CD4-positive, alpha-beta T cell treated with Interleukin-15 for 4 hours (primary cell): ENCODE measurements around the gene PTPRD.
A peak's percentile ranks its signal among the peaks of the same experiment; 100 is the strongest.

ENCODE experiments used
- DNase-seq: peaks from one replicate; pipeline ENCODE4 v3.0.0-alpha.2; 2020; ENCODE audit warnings: low spot score

Gene PTPRD

GRCh38 chr9:8429768-8430167 is 2183.0 kb downstream of the PTPRD start:
- peak; percentile 16 for DNase-seq

- DNase-seq = no peak
Observed at GRCh38 chr9:8429157-8429556, 2183.6 kb downstream of the PTPRD start.

- peak; percentile 10 for DNase-seq
Observed at GRCh38 chr9:8428389-8428788, 2184.4 kb downstream of the PTPRD start.

GRCh38 chr9:8424786-8425410 is 2187.9 kb downstream of the PTPRD start:
- DNase-seq = no peak

- no peak for DNase-seq
Observed at GRCh38 chr9:8420416-8420815, 2192.4 kb downstream of the PTPRD start.

- no peak for DNase-seq
Observed at GRCh38 chr9:8419596-8420275, 2193.1 kb downstream of the PTPRD start.

- DNase-seq = no peak
Observed at GRCh38 chr9:8417341-8417740, 2195.5 kb downstream of the PTPRD start.

GRCh38 chr9:8412327-8412726 is 2200.5 kb downstream of the PTPRD start:
- no peak for DNase-seq

GRCh38 chr9:8408575-8409190 is 2204.1 kb downstream of the PTPRD start:
- no peak for DNase-seq

GRCh38 chr9:8401961-8402705 is 2210.7 kb downstream of the PTPRD start:
- no peak for DNase-seq

- no peak for DNase-seq
Observed at GRCh38 chr9:8400378-8400777, 2212.4 kb downstream of the PTPRD start.

GRCh38 chr9:8395022-8395421 is 2217.8 kb downstream of the PTPRD start:
- DNase-seq = no peak

GRCh38 chr9:8394341-8394740 is 2218.5 kb downstream of the PTPRD start:
- no peak for DNase-seq

GRCh38 chr9:8392866-8393265 is 2219.9 kb downstream of the PTPRD start:
- DNase-seq = no peak

GRCh38 chr9:8391566-8391965 is 2221.2 kb downstream of the PTPRD start:
- no peak for DNase-seq

GRCh38 chr9:8391132-8391531 is 2221.7 kb downstream of the PTPRD start:
- no peak for DNase-seq

- no peak for DNase-seq
Observed at GRCh38 chr9:8390571-8390970, 2222.2 kb downstream of the PTPRD start.

GRCh38 chr9:8389531-8389930 is 2223.3 kb downstream of the PTPRD start:
- no peak for DNase-seq

- DNase-seq = no peak
Observed at GRCh38 chr9:8388132-8388531, 2224.7 kb downstream of the PTPRD start.

- DNase-seq = no peak
Observed at GRCh38 chr9:8384091-8384490, 2228.7 kb downstream of the PTPRD start.

- no peak for DNase-seq
Observed at GRCh38 chr9:8382777-8383527, 2229.8 kb downstream of the PTPRD start.

GRCh38 chr9:8382266-8382665 is 2230.5 kb downstream of the PTPRD start:
- DNase-seq = no peak
